ENCODE data around the gene ARHGAP9. TPM values are rescaled to one million over a fixed set of nuclear protein-coding genes. Genes with fewer than 3 reads are reported as not detected.

ARHGAP9 gene
- total and polyA plus RNA-seq, 2 donors from 2014 or later: 3.8 to 18.1 TPM

DNA sequence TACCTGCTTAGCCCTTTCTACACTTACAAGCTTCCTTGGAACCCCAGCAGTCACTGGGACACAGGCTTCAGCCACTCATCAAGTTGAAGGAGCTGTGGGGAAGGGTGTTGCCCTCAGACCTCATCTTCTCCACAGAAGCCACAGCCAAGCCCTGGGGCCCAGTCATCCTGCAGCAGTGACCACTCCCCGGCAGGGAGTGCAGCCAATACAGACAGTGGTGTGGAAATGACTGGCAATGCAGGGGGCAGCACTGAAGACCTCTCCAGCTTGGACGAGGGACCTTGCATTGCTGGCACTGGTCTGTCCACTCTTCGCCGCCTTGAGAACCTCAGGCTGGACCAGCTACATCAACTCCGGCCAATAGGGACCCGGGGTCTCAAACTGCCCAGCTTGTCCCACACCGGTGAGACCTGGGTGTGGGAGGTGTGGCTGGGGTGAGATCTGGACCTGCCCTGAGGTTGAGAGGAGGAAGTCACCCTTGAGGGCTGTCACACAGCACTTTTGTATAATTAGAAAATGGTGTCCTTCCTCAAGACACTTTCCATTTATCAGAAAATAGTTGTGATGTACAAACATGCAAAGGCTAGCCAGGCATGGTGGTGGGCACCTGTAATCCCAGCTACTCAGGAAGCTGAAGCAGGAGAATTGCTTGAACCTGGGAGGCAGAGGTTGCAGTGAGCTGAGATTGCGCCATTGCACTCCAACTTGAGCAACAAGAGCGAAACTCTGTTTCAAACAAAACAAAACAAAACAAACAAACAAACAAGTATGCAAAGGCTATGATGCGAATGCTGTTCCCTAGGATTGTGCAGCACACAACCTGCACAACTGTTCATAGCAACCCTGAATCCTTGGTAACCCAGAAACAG lies 10.1 kb downstream of the ARHGAP9 start:
- H3K4me1 ChIP-seq (ENCODE audit: control insufficient read depth in 2 of 3, insufficient read depth in 2 of 3, low read depth in 1 of 3, low read length in 3 of 3): peaks cover 0 to under 1% (median 0%) of the 10 kb centered on the region in 3 donors
- DNase-seq: no peak
- H3K36me3 ChIP-seq (ENCODE audit: control insufficient read depth in 2 of 3, insufficient read depth in 3 of 3, low read length in 3 of 3): no peaks in the 10 kb centered on the region
- no peak overlapping the region for H3K27ac ChIP-seq (ENCODE audit: low read depth in 2 of 2, low read length in 2 of 2)
- peaks cover 9% of the 10 kb centered on the region for H3K27me3 ChIP-seq (ENCODE audit: control insufficient read depth, insufficient read depth, low read length)
- H3K9me3 ChIP-seq (ENCODE audit: control insufficient read depth in 2 of 3, insufficient read depth in 1 of 3, low read length in 3 of 3): no peaks in the 10 kb centered on the region
- no peak overlapping the region for H3K9ac ChIP-seq (ENCODE audit: low read length in 3 of 3)
- no peak overlapping the region for H3K4me3 ChIP-seq (ENCODE audit: low read length in 3 of 3)
- intact Hi-C loops (cut with DNase I): no loop called here
- FAIRE-seq: no peak
- TF ChIP-seq, protein P1, sequence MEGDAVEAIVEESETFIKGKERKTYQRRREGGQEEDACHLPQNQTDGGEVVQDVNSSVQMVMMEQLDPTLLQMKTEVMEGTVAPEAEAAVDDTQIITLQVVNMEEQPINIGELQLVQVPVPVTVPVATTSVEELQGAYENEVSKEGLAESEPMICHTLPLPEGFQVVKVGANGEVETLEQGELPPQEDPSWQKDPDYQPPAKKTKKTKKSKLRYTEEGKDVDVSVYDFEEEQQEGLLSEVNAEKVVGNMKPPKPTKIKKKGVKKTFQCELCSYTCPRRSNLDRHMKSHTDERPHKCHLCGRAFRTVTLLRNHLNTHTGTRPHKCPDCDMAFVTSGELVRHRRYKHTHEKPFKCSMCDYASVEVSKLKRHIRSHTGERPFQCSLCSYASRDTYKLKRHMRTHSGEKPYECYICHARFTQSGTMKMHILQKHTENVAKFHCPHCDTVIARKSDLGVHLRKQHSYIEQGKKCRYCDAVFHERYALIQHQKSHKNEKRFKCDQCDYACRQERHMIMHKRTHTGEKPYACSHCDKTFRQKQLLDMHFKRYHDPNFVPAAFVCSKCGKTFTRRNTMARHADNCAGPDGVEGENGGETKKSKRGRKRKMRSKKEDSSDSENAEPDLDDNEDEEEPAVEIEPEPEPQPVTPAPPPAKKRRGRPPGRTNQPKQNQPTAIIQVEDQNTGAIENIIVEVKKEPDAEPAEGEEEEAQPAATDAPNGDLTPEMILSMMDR (IDR thresholded peaks at IDR 0.05; ENCODE audit: borderline replicate concordance, extremely low read depth, insufficient read depth): no peak

DNA sequence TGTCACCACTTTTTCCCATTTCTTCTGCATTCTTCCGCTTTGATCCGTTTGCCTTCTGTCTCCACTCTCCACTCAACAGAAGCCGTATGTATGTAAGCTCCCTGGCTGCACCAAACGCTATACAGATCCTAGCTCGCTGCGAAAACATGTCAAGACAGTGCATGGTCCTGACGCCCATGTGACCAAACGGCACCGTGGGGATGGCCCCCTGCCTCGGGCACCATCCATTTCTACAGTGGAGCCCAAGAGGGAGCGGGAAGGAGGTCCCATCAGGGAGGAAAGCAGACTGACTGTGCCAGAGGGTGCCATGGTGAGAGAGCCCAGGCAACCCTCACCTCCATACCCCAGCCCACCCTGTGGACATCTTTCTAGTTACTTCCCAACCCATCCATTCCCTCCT lies 11.8 kb downstream of the ARHGAP9 start:
- FAIRE-seq (no peak), DNase-seq (no peak)
- Histone ChIP-seq H3K4me3 (ENCODE audit: low read length in 3 of 3) (no peak overlapping the region), H3K27me3 (ENCODE audit: control insufficient read depth, insufficient read depth, low read length) (no peaks in the 10 kb centered on the region), H3K36me3 (ENCODE audit: control insufficient read depth in 2 of 3, insufficient read depth in 3 of 3, low read length in 3 of 3) (no peaks in the 10 kb centered on the region), H3K9me3 (ENCODE audit: control insufficient read depth in 2 of 3, insufficient read depth in 1 of 3, low read length in 3 of 3) (no peaks in the 10 kb centered on the region), H3K27ac (ENCODE audit: low read depth in 2 of 2, low read length in 2 of 2) (no peak overlapping the region), H3K9ac (ENCODE audit: low read length in 3 of 3) (no peak overlapping the region), H3K4me1 (ENCODE audit: control insufficient read depth in 2 of 3, insufficient read depth in 2 of 3, low read depth in 1 of 3, low read length in 3 of 3) (no peaks in the 10 kb centered on the region)
- intact Hi-C loops (cut with DNase I): no loop called here
- TF ChIP-seq, protein P1 (IDR thresholded peaks at IDR 0.05; ENCODE audit: borderline replicate concordance, extremely low read depth, insufficient read depth): no peak

DNA sequence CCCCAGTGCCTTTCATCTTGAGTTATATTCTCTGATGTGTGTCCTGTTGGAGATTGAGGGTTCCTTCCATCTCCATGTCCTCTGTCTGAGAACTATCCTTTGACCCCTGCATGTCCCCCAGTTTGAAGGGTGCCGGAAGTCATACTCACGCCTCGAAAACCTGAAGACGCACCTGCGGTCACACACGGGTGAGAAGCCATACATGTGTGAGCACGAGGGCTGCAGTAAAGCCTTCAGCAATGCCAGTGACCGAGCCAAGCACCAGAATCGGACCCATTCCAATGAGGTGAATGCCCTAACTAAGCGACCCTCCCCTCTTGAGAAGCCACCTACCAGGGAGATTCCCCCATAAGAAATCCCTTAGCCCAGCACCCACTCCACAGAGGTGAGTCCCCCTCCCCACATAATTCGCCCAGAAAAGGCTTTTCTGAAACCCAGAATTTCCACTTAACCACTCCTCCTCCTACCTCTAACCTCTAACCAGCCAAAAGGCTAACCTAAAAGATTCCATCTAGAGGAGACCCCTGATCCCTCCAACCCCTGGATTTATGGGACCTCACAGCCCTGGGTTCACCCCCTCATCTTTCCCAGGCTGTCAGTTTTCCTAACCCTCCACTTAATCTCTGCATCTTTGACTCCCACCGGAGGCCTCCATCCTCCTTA lies 12.3 kb downstream of the ARHGAP9 start:
- H3K4me3 ChIP-seq (ENCODE audit: low read length in 3 of 3): no peak overlapping the region
- no peak overlapping the region for H3K27ac ChIP-seq (ENCODE audit: low read depth in 2 of 2, low read length in 2 of 2)
- intact Hi-C loops (cut with DNase I): no loop called here
- H3K4me1 ChIP-seq (ENCODE audit: control insufficient read depth in 2 of 3, insufficient read depth in 2 of 3, low read depth in 1 of 3, low read length in 3 of 3): no peaks in the 10 kb centered on the region
- TF ChIP-seq, protein P1 (IDR thresholded peaks at IDR 0.05; ENCODE audit: borderline replicate concordance, extremely low read depth, insufficient read depth): no peak
- no peaks in the 10 kb centered on the region for H3K27me3 ChIP-seq (ENCODE audit: control insufficient read depth, insufficient read depth, low read length)
- FAIRE-seq: no peak
- H3K9me3 ChIP-seq (ENCODE audit: control insufficient read depth in 2 of 3, insufficient read depth in 1 of 3, low read length in 3 of 3): no peaks in the 10 kb centered on the region
- no peak overlapping the region for H3K9ac ChIP-seq (ENCODE audit: low read length in 3 of 3)
- no peak for DNase-seq
- H3K36me3 ChIP-seq (ENCODE audit: control insufficient read depth in 2 of 3, insufficient read depth in 3 of 3, low read length in 3 of 3): no peaks in the 10 kb centered on the region
